ENCODE measurements around the gene PPA2. TPM values are rescaled to one million over a fixed set of nuclear protein-coding genes. Genes with fewer than 3 reads are reported as not detected.

Gene PPA2
- total RNA-seq, 1 experiment from 2014 or later, result 76.4 TPM

DNA sequence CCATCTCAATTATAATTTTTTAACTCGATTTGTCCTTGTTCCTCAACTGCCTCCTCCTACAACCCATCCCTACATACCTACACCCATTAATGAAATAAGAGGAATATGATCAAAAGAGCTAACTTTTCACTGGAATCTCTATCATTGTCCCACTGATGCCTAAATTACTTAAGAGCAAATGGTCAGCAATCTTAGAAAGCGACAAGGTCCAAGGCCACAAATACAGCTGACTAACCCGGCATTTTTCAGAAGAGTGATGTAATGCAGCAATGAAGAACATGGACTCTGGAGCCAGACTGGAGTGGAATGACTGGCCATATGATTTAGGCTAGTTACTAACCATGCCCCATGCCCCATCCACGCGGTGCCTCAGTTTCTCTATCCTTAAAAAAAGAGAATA is 56.2 kb downstream of the PPA2 start:
- Histone ChIP-seq H3K56ac (ENCODE audit: insufficient read length, low read depth, low read length) (no peak overlapping the region), H3K9ac (ENCODE audit: extremely low read depth, insufficient read length, low read length) (no peak overlapping the region), H2AFZ (ENCODE audit: low read length) (no peak overlapping the region), H3K27ac (ENCODE audit: insufficient read length, low read depth, low read length) (no peak overlapping the region), H3K4ac (ENCODE audit: low read depth, low read length) (no peak overlapping the region), H2BK5ac (ENCODE audit: insufficient read length, low read length) (no peak overlapping the region), H3K23ac (ENCODE audit: insufficient read length, low read depth, low read length) (no peak overlapping the region), H3K79me2 (ENCODE audit: insufficient read depth, low read length) (no peaks in the 10 kb centered on the region), H3K4me2 (ENCODE audit: insufficient read depth, insufficient read length, low read length) (no peak overlapping the region), H2BK20ac (ENCODE audit: low read depth, low read length, poor library complexity, severe bottlenecking) (no peak overlapping the region), H3T11ph (ENCODE audit: low read length) (no peak overlapping the region), H2AK5ac (ENCODE audit: insufficient read length, low read length) (no peak overlapping the region), H3K4me1 (ENCODE audit: insufficient read depth, low read length) (no peaks in the 10 kb centered on the region), H4K91ac (ENCODE audit: insufficient read length, low read depth, low read length) (no peak overlapping the region), H4K5ac (ENCODE audit: insufficient read length, low read depth, low read length) (no peak overlapping the region), H2BK12ac (ENCODE audit: insufficient read length, low read depth, low read length) (no peak overlapping the region), H3K23me2 (ENCODE audit: insufficient read length, low read depth, low read length, poor library complexity, severe bottlenecking) (no peaks in the 10 kb centered on the region), H3K18ac (ENCODE audit: insufficient read length, low read depth, low read length) (no peak overlapping the region), H2BK120ac (ENCODE audit: low read depth, low read length, poor library complexity, severe bottlenecking) (no peak overlapping the region), H3K27me3 (ENCODE audit: insufficient read depth, low read length) (no peaks in the 10 kb centered on the region), H3K9me3 (ENCODE audit: control insufficient read depth, low read depth, low read length) (no peaks in the 10 kb centered on the region), H3K14ac (ENCODE audit: insufficient read depth, low read length) (no peak overlapping the region), H4K20me1 (ENCODE audit: control insufficient read depth, insufficient read depth, insufficient read length) (no peaks in the 10 kb centered on the region), H3K79me1 (ENCODE audit: insufficient read depth, low read depth, low read length, poor library complexity, severe bottlenecking) (peaks cover 3% of the 10 kb centered on the region), H4K8ac (replicated peaks; ENCODE audit: insufficient read length, low read depth, low read length) (no peak overlapping the region), H2BK15ac (ENCODE audit: low read depth, low read length) (no peak overlapping the region)
- H3K27me3 Mint-ChIP-seq (ENCODE audit: low read depth), result no peaks in the 10 kb centered on the region
- peaks cover 7 to 18% (median 17%) of the 10 kb centered on the region in 3 experiments; a peak in 6 of 7 replicates for H3K36me3 Mint-ChIP-seq (ENCODE audit: insufficient read depth in 1 of 3, low read depth in 3 of 3)
- H3K4me3 Mint-ChIP-seq, result no peak overlapping the region
- H3K4me1 Mint-ChIP-seq, result no peaks in the 10 kb centered on the region
- H3K27ac Mint-ChIP-seq, result no peak overlapping the region
- DNase-seq, result no peak
- WGBS (ENCODE audit: extremely low coverage, insufficient read length, low lambda C conversion rate), result no CpG with 5 or more reads among the region's 5 CpGs
- peaks cover under 1 to 1% of the 10 kb centered on the region in 2 experiments; a peak in 3 of 5 replicates for H3K9me3 Mint-ChIP-seq
- TF ChIP-seq, protein P1, sequence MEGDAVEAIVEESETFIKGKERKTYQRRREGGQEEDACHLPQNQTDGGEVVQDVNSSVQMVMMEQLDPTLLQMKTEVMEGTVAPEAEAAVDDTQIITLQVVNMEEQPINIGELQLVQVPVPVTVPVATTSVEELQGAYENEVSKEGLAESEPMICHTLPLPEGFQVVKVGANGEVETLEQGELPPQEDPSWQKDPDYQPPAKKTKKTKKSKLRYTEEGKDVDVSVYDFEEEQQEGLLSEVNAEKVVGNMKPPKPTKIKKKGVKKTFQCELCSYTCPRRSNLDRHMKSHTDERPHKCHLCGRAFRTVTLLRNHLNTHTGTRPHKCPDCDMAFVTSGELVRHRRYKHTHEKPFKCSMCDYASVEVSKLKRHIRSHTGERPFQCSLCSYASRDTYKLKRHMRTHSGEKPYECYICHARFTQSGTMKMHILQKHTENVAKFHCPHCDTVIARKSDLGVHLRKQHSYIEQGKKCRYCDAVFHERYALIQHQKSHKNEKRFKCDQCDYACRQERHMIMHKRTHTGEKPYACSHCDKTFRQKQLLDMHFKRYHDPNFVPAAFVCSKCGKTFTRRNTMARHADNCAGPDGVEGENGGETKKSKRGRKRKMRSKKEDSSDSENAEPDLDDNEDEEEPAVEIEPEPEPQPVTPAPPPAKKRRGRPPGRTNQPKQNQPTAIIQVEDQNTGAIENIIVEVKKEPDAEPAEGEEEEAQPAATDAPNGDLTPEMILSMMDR (conservative IDR thresholded peaks at IDR 0.05), result no peak

Data from H9 (cell line).